OCI-LY7 (cell line): ENCODE results near the gene PLAAT3. TPM values are rescaled to one million over a fixed set of nuclear protein-coding genes. Genes with fewer than 3 reads are reported as not detected.

Source experiments
- BruUV-seq: library from RNA; stranded (reverse); fragments of 400-500 nt; replicated peaks from 2 replicates; lab custom pipeline; 2021; lab: Mats Ljungman, UMichigan
- CTCF ChIA-PET: fragments of 300-600 bp; sonication (Branson Sonifier 250); formaldehyde crosslinking; loops from one replicate; lab custom pipeline; 2022; ENCODE audit warnings: antibody characterized with exemption; ENCODE audit not compliant: unreplicated experiment; lab: Charles Lee
- POLR2A ChIA-PET: fragments of 300-600 bp; sonication (Branson Sonifier 250); formaldehyde crosslinking; loops from one replicate; lab custom pipeline; 2022; ENCODE audit warnings: antibody characterized with exemption; lab: Charles Lee
- DNase-seq: peaks from one replicate; pipeline ENCODE4 v3.0.0-alpha.2; 2015; ENCODE audit warnings: low spot score
- H2AFZ ChIP-seq: fragments of 200-600 bp; sonication (generic), shearing (Covaris generic); 2 replicates; pipeline ENCODE4 v1.6.1; 2014; ENCODE audit warnings: mild to moderate bottlenecking, antibody characterized with exemption, low read length, moderate library complexity
- H3K27ac ChIP-seq: fragments of 200-600 bp; sonication (generic); 2 replicates; pipeline ENCODE4 v1.5.1; 2014; ENCODE audit warnings: mixed run types, low read depth, mild to moderate bottlenecking, moderate library complexity, low read length, inconsistent platforms; ENCODE audit not compliant: poor library complexity, severe bottlenecking
- H3K36me3 ChIP-seq: fragments of 200-600 bp; sonication (generic); 2 replicates; pipeline ENCODE4 v1.6.1; 2014; ENCODE audit warnings: mild to moderate bottlenecking, antibody characterized with exemption, low read length, moderate library complexity, mixed read lengths; ENCODE audit not compliant: insufficient read depth
- H3K4me1 ChIP-seq: fragments of 200-600 bp; sonication (generic); 2 replicates; pipeline ENCODE4 v1.5.1; 2014; ENCODE audit warnings: mild to moderate bottlenecking, low read length; ENCODE audit not compliant: insufficient read depth, poor library complexity, severe bottlenecking
- H3K4me2 ChIP-seq: fragments of 200-600 bp; sonication (generic); 2 replicates; pipeline ENCODE4 v1.6.1; 2014; ENCODE audit warnings: mild to moderate bottlenecking, low read length
- H3K4me3 ChIP-seq: fragments of 200-600 bp; sonication (generic); 2 replicates; pipeline ENCODE4 v1.5.1; 2014; ENCODE audit warnings: mild to moderate bottlenecking, low read depth, low read length; ENCODE audit not compliant: poor library complexity, severe bottlenecking
- H3K79me2 ChIP-seq: fragments of 200-600 bp; sonication (generic); 2 replicates; pipeline ENCODE4 v1.6.1; 2016; ENCODE audit warnings: low read depth, mild to moderate bottlenecking, low read length, moderate library complexity, mixed read lengths; ENCODE audit not compliant: insufficient read depth
- H3K9me2 ChIP-seq: fragments of 200-600 bp; sonication (generic); 2 replicates; pipeline ENCODE4 v1.6.1; 2016; ENCODE audit warnings: mild to moderate bottlenecking, low read length, mixed read lengths; ENCODE audit not compliant: insufficient read depth
- H3K9me3 ChIP-seq: fragments of 200-600 bp; sonication (generic); 2 replicates; pipeline ENCODE4 v1.6.1; 2014; ENCODE audit warnings: mild to moderate bottlenecking, mixed run types, low read length, mixed read lengths
- H4K20me1 ChIP-seq: fragments of 200-600 bp; sonication (generic); 2 replicates; pipeline ENCODE4 v1.6.1; 2014; ENCODE audit warnings: mild to moderate bottlenecking, antibody characterized with exemption, low read length, moderate library complexity, mixed read lengths; ENCODE audit not compliant: insufficient read depth
- EZH2phosphoT487 ChIP-seq: fragments of 200-600 bp; sonication (generic); IDR thresholded peaks from 2 replicates; pipeline ENCODE4 v1.6.1; 2018; ENCODE audit warnings: low read depth, borderline replicate concordance, mild to moderate bottlenecking, mixed run types, antibody characterized with exemption, low read length, moderate library complexity, mixed read lengths
- intact Hi-C: fragments of 100-400 bp; cut with micrococcal nuclease; formaldehyde crosslinking; loops from one replicate; pipeline ENCODE4 v1.10.0; 2022; ENCODE audit not compliant: unreplicated experiment
- total RNA-seq, 2 experiments: library from RNA; depleted of rRNA in 1 of 2; stranded (reverse); fragments of >200 nt in 1 of 2; shearing (Covaris generic) in 1 of 2; gene quantifications; 2 replicates each; pipeline ENCODE4 v1.2.3, GENCODE V29; 2014 to 2022
- TF ChIP-seq, protein P1 (sequence below): fragments of 200-600 bp; sonication (generic); conservative IDR thresholded peaks from 2 replicates; pipeline ENCODE4 v1.5.1; 2014; ENCODE audit warnings: mild to moderate bottlenecking, antibody characterized with exemption, low read length, moderate library complexity, mixed read lengths

PLAAT3 gene
- total RNA-seq, 2 experiments from 2014 or later: 0.70 TPM; not detected in 1

- BruUV-seq: no TSS peak
- Histone ChIP-seq H4K20me1 (no peaks in the 10 kb centered on the region), H3K4me1 (peaks cover 53% of the 10 kb centered on the region), H3K36me3 (no peaks in the 10 kb centered on the region), H3K4me2 (peak overlapping the region; percentile 49), H3K9me2 (no peaks in the 10 kb centered on the region), H3K4me3 (peak overlapping the region; percentile 16), H3K79me2 (no peaks in the 10 kb centered on the region), H3K27ac (peak overlapping the region; percentile 68), H2AFZ (peak overlapping the region; percentile 45; the same call in 1 of the 2 replicates), H3K9me3 (no peaks in the 10 kb centered on the region)
- CTCF ChIA-PET: no interaction called here
- peak; percentile 78 for DNase-seq
- intact Hi-C loops: no loop called here
- POLR2A ChIA-PET: interaction anchor here (0.6 to 1.3 kb wide), 2 partner anchors 8 to 20 kb away, joined by 3 to 4 read pairs; no protein-coding TSS in a partner anchor
- TF ChIP-seq, protein P1, sequence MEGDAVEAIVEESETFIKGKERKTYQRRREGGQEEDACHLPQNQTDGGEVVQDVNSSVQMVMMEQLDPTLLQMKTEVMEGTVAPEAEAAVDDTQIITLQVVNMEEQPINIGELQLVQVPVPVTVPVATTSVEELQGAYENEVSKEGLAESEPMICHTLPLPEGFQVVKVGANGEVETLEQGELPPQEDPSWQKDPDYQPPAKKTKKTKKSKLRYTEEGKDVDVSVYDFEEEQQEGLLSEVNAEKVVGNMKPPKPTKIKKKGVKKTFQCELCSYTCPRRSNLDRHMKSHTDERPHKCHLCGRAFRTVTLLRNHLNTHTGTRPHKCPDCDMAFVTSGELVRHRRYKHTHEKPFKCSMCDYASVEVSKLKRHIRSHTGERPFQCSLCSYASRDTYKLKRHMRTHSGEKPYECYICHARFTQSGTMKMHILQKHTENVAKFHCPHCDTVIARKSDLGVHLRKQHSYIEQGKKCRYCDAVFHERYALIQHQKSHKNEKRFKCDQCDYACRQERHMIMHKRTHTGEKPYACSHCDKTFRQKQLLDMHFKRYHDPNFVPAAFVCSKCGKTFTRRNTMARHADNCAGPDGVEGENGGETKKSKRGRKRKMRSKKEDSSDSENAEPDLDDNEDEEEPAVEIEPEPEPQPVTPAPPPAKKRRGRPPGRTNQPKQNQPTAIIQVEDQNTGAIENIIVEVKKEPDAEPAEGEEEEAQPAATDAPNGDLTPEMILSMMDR: no peak
- no peak for TF ChIP-seq EZH2phosphoT487
These were observed 42.1 kb downstream of the PLAAT3 start for GRCh38 chr11:63572026-63572688.

DNA sequence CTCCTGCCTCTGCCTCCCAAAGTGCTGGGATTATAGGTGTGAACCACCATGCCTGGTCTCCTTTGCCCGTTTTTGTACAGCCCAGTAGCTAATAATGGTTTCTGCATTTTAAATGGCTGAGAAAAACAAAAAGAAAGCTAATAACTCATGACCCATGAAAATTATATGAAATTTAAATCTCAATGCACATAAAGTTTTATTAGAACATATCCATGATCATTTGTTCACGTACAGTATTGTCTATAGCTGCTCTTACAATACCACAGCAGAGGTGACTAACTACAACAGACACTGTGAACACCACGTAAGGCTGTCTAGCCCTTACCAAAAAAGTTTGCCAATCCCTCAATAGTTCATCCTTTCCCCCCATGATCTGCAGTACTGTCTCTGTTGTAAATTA lies 44.7 kb downstream of the PLAAT3 start:
- Histone ChIP-seq H3K9me3 (no peaks in the 10 kb centered on the region), H3K4me1 (peaks cover 64% of the 10 kb centered on the region), H3K36me3 (no peaks in the 10 kb centered on the region), H3K4me3 (no peak overlapping the region), H4K20me1 (no peaks in the 10 kb centered on the region), H3K9me2 (no peaks in the 10 kb centered on the region), H3K79me2 (no peaks in the 10 kb centered on the region), H2AFZ (no peak overlapping the region), H3K27ac (no peak overlapping the region), H3K4me2 (no peak overlapping the region)
- ChIA-PET POLR2A (no interaction called here), CTCF (no interaction called here)
- BruUV-seq: no TSS peak
- no peak for TF ChIP-seq EZH2phosphoT487
- TF ChIP-seq, protein P1: no peak
- intact Hi-C loops: no loop called here
- no peak for DNase-seq
